ENCODE data around the gene ZNF12. TPM values are rescaled to one million over a fixed set of nuclear protein-coding genes. Genes with fewer than 3 reads are reported as not detected.
"Not testable (repeated sequence)": the region's sequence is repeated elsewhere in the genome, so short reads cannot be mapped to it uniquely, and the experiment has no call there.

Gene ZNF12
- total RNA-seq, 2 experiments from 2014 or later = 14.9 to 15.2 TPM

GRCh38 chr7:6724351-6724750, 17.6 kb upstream of the ZNF12 start:
- H3K4me1 Mint-ChIP-seq (ENCODE audit: low read depth); H3K27ac Mint-ChIP-seq; H3K9me3 Mint-ChIP-seq; H3K36me3 Mint-ChIP-seq; POLR2A ChIA-PET; H3K4me3 Mint-ChIP-seq; intact Hi-C loops (cut with micrococcal nuclease); CTCF ChIA-PET; H3K27me3 Mint-ChIP-seq; DNase-seq: not testable (repeated sequence)

GRCh38 chr7:6718124-6718523, 11.4 kb upstream of the ZNF12 start:
- no peak overlapping the region for H3K27ac Mint-ChIP-seq
- CTCF ChIA-PET = no interaction called here
- H3K27me3 Mint-ChIP-seq = peaks cover 18% of the 10 kb centered on the region
- DNase-seq = no peak
- no peaks in the 10 kb centered on the region for H3K4me1 Mint-ChIP-seq (ENCODE audit: low read depth)
- no peaks in the 10 kb centered on the region for H3K36me3 Mint-ChIP-seq
- H3K9me3 Mint-ChIP-seq = no peaks in the 10 kb centered on the region
- POLR2A ChIA-PET = no interaction called here
- H3K4me3 Mint-ChIP-seq = no peak overlapping the region
- intact Hi-C loops (cut with micrococcal nuclease) = no loop called here

- H3K4me1 Mint-ChIP-seq (ENCODE audit: low read depth); H3K9me3 Mint-ChIP-seq; H3K4me3 Mint-ChIP-seq; POLR2A ChIA-PET; H3K27ac Mint-ChIP-seq; intact Hi-C loops (cut with micrococcal nuclease); H3K36me3 Mint-ChIP-seq; DNase-seq; CTCF ChIA-PET: not testable (repeated sequence)
- H3K27me3 Mint-ChIP-seq = peaks cover 18% of the 10 kb centered on the region
These were observed 9.2 kb upstream of the ZNF12 start for GRCh38 chr7:6715898-6716297.

- DNase-seq = no peak
- POLR2A ChIA-PET = no interaction called here
- Mint-ChIP-seq H3K36me3 (no peaks in the 10 kb centered on the region), H3K9me3 (no peaks in the 10 kb centered on the region), H3K4me3 (no peak overlapping the region), H3K27ac (no peak overlapping the region), H3K27me3 (peaks cover 18% of the 10 kb centered on the region), H3K4me1 (ENCODE audit: low read depth) (no peaks in the 10 kb centered on the region)
- intact Hi-C loops (cut with micrococcal nuclease) = no loop called here
- CTCF ChIA-PET = no interaction called here
These were observed 7.6 kb upstream of the ZNF12 start for GRCh38 chr7:6714360-6714759.

- Mint-ChIP-seq H3K36me3 (peaks cover 6% of the 10 kb centered on the region), H3K27ac (no peak overlapping the region)
- peak; percentile 17 for DNase-seq
These were observed 3.1 kb upstream of the ZNF12 start for GRCh38 chr7:6709808-6710207.

GRCh38 chr7:6708304-6708703, 1.6 kb upstream of the ZNF12 start:
- POLR2A ChIA-PET = interaction anchor here (1.3 kb wide), 1 partner anchor 21 kb away, joined by 3 read pairs; no protein-coding TSS in a partner anchor

More at GRCh38 chr7:6709808-6710207, 3.1 kb upstream of the ZNF12 start:
- POLR2A ChIA-PET = no interaction called here
- intact Hi-C loops (cut with micrococcal nuclease) = loop anchor here (10.0 kb wide), 2 partner anchors 115 to 475 kb away; partner anchors contain the start of genes C1GALT1 and INTS15
- Mint-ChIP-seq H3K9me3 (peaks cover 2% of the 10 kb centered on the region), H3K4me1 (ENCODE audit: low read depth) (peaks cover 18% of the 10 kb centered on the region), H3K27me3 (no peaks in the 10 kb centered on the region), H3K4me3 (no peak overlapping the region)
- CTCF ChIA-PET = no interaction called here

GRCh38 chr7:6705959-6706665, 635 bp downstream of the ZNF12 start:
- peaks cover 34% of the 10 kb centered on the region for H3K36me3 Mint-ChIP-seq
- intact Hi-C loops (cut with micrococcal nuclease) = loop anchor here (2.0 to 10.0 kb wide), 3 partner anchors 13 to 479 kb away; partner anchors contain the start of genes C1GALT1 and INTS15
- POLR2A ChIA-PET = no interaction called here

More at GRCh38 chr7:6708304-6708703, 1.6 kb upstream of the ZNF12 start:
- intact Hi-C loops (cut with micrococcal nuclease) = loop anchor here (10.0 kb wide), 2 partner anchors 114 to 476 kb away; partner anchors contain the start of genes C1GALT1 and INTS15
- Mint-ChIP-seq H3K9me3 (peaks cover 9% of the 10 kb centered on the region), H3K36me3 (peaks cover 15% of the 10 kb centered on the region), H3K4me3 (peak overlapping the region; percentile 80), H3K27ac (no peak overlapping the region), H3K27me3 (no peaks in the 10 kb centered on the region), H3K4me1 (ENCODE audit: low read depth) (peaks cover 28% of the 10 kb centered on the region)
- CTCF ChIA-PET = no interaction called here
- DNase-seq = no peak

GRCh38 chr7:6701860-6702259, 4.9 kb downstream of the ZNF12 start:
- H3K4me1 Mint-ChIP-seq (ENCODE audit: low read depth) = peaks cover 32% of the 10 kb centered on the region
- no peak overlapping the region for H3K27ac Mint-ChIP-seq
- H3K4me3 Mint-ChIP-seq = no peak overlapping the region
- no peaks in the 10 kb centered on the region for H3K27me3 Mint-ChIP-seq
- intact Hi-C loops (cut with micrococcal nuclease) = loop anchor here (10.0 kb wide), 2 partner anchors 107 to 483 kb away; partner anchors contain the start of genes C1GALT1 and INTS15
- no peak for DNase-seq
- ChIA-PET CTCF (no interaction called here), POLR2A (no interaction called here)
- H3K36me3 Mint-ChIP-seq = peaks cover 45% of the 10 kb centered on the region
- peaks cover 45% of the 10 kb centered on the region for H3K9me3 Mint-ChIP-seq

More at GRCh38 chr7:6705959-6706665, 635 bp downstream of the ZNF12 start:
- Mint-ChIP-seq H3K9me3 (peaks cover 25% of the 10 kb centered on the region), H3K4me1 (ENCODE audit: low read depth) (peaks cover 41% of the 10 kb centered on the region), H3K4me3 (peak overlapping the region; percentile 83), H3K27ac (peak overlapping the region; percentile 80), H3K27me3 (no peaks in the 10 kb centered on the region)
- peak; percentile 48 for DNase-seq
- CTCF ChIA-PET = no interaction called here

- peaks cover 45% of the 10 kb centered on the region for H3K9me3 Mint-ChIP-seq
- intact Hi-C loops (cut with micrococcal nuclease) = loop anchor here (10.0 kb wide), 2 partner anchors 106 to 484 kb away; partner anchors contain the start of genes C1GALT1 and INTS15
- H3K27ac Mint-ChIP-seq = no peak overlapping the region
- no peak for DNase-seq
- ChIA-PET POLR2A (no interaction called here), CTCF (no interaction called here)
- H3K36me3 Mint-ChIP-seq = peaks cover 45% of the 10 kb centered on the region
- H3K4me1 Mint-ChIP-seq (ENCODE audit: low read depth) = peaks cover 31% of the 10 kb centered on the region
- no peak overlapping the region for H3K4me3 Mint-ChIP-seq
- H3K27me3 Mint-ChIP-seq = no peaks in the 10 kb centered on the region
These were observed 6.0 kb downstream of the ZNF12 start for GRCh38 chr7:6700793-6701192.

GRCh38 chr7:6691609-6692106, 15.1 kb downstream of the ZNF12 start:
- POLR2A ChIA-PET = no interaction called here
- CTCF ChIA-PET = no interaction called here
- Mint-ChIP-seq H3K27ac (peak overlapping the region; percentile 38), H3K36me3 (peaks cover 28% of the 10 kb centered on the region), H3K4me3 (peak overlapping the region; percentile 26), H3K9me3 (peaks cover 26% of the 10 kb centered on the region), H3K27me3 (no peaks in the 10 kb centered on the region), H3K4me1 (ENCODE audit: low read depth) (no peaks in the 10 kb centered on the region)
- intact Hi-C loops (cut with micrococcal nuclease) = loop anchor here (2.0 kb wide), 1 partner anchor 15 kb away; the partner anchor contains the start of gene ZNF12
- no peak for DNase-seq

GRCh38 chr7:6691103-6691502, 15.6 kb downstream of the ZNF12 start:
- ChIA-PET CTCF (no interaction called here), POLR2A (no interaction called here)
- Mint-ChIP-seq H3K4me1 (ENCODE audit: low read depth) (no peaks in the 10 kb centered on the region), H3K9me3 (peaks cover 32% of the 10 kb centered on the region), H3K36me3 (peaks cover 34% of the 10 kb centered on the region), H3K27me3 (no peaks in the 10 kb centered on the region), H3K4me3 (no peak overlapping the region), H3K27ac (no peak overlapping the region)
- intact Hi-C loops (cut with micrococcal nuclease) = no loop called here
- no peak for DNase-seq

- H3K36me3 Mint-ChIP-seq = peaks cover 42% of the 10 kb centered on the region
- CTCF ChIA-PET = interaction anchor here (0.6 kb wide), 2 partner anchors 133 to 295 kb away, joined by 3 to 6 read pairs; no protein-coding TSS in a partner anchor
- no peak for DNase-seq
- no peak overlapping the region for H3K27ac Mint-ChIP-seq
- POLR2A ChIA-PET = no interaction called here
- H3K4me3 Mint-ChIP-seq = no peak overlapping the region
- no peaks in the 10 kb centered on the region for H3K4me1 Mint-ChIP-seq (ENCODE audit: low read depth)
- H3K9me3 Mint-ChIP-seq = peaks cover 90% of the 10 kb centered on the region
- intact Hi-C loops (cut with micrococcal nuclease) = no loop called here
- H3K27me3 Mint-ChIP-seq = no peaks in the 10 kb centered on the region
These were observed 26.6 kb downstream of the ZNF12 start for GRCh38 chr7:6680146-6680545.
